Measurements from ENCODE around the gene TTC23.
A peak's percentile ranks its signal among the peaks of the same experiment; 100 is the strongest.

The TTC23 gene

DNA sequence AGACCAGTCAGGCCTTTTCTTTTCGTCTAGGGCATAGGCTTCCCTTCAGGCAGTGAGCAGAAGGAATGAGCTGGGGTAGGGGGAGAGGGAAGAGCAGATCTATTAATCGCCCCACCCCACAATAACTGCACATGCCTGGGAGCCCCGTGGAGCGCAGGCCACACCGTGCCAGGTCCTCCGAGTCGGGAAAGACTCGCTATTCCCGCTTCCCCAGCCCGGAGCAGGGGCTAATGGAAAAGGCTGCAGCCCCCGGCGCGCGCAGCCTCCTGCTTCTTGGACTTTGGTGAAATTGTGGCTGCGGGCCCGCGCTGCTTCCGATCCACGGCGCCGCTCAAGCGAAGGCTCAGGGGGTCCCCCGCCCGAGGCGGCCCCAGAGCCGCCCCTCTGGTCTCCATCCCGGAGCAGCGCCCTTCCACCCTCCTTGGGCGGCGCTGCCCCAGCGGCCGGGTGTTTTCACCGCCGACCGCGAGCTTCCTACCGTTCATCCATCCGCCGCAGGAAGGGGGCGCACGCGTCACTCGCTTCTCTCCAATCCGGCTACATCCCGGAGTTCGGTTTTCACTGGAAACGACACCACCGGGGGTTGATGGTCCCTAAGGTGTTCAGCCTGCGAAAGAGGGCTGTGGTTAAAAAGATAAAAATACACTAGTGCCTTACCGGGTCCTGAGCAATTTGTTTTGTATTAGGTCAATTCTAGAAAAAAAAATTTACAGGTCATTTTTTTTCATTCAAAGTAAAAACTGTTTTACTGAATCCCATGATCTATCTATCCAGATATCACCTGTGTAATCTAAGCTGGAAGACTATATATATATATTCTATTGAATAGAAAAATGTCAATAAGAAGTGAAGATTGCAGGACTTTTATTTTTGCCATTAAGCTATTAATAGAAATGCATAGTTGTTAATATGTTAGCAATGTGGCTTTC, 148.9 kb downstream of the TTC23 start:
- peak; percentile 83 to 85 for DNase-seq

- no peak for DNase-seq
Measured at GRCh38 chr15:99099661-99100060, 149.7 kb downstream of the TTC23 start.

DNA sequence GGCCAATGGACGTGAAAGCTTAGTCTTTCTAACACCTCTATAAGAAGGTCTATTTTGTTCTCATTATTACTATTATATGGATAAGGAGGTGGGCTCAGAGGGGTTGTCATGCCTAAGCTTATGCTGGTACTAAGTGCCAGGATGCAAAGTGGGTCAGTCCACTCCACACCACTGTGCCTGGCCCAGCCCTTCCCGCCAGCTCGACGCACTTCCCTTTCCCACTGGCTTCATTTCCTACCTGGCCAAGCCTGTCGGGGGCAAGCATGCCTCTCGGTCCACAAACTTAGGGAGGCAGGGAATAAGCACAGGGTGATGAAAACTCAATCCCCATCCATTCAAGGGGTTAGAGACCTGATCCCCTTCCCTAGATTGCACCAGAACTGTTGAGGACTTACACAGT, 150.4 kb downstream of the TTC23 start:
- no peak for DNase-seq

DNA sequence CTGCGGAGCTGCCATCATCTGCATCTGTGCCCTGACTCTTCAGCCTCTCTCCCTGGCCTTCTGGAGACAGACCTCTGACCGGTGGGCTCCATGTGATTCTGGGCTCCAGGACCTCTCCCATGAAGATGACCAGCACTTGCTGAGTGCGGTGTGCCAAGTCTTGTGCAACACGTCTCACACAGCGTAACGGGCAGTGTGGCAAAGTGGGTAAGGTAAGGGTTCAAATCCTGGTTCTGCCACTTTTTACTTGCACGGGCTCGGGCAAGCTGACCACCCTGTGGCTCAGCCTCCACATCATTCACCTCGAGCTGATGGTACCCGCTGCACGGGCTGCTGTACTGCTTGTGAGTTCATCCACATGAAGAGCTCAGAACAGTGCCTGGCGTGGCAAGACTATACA, 151.0 kb downstream of the TTC23 start:
- DNase-seq = no peak

DNA sequence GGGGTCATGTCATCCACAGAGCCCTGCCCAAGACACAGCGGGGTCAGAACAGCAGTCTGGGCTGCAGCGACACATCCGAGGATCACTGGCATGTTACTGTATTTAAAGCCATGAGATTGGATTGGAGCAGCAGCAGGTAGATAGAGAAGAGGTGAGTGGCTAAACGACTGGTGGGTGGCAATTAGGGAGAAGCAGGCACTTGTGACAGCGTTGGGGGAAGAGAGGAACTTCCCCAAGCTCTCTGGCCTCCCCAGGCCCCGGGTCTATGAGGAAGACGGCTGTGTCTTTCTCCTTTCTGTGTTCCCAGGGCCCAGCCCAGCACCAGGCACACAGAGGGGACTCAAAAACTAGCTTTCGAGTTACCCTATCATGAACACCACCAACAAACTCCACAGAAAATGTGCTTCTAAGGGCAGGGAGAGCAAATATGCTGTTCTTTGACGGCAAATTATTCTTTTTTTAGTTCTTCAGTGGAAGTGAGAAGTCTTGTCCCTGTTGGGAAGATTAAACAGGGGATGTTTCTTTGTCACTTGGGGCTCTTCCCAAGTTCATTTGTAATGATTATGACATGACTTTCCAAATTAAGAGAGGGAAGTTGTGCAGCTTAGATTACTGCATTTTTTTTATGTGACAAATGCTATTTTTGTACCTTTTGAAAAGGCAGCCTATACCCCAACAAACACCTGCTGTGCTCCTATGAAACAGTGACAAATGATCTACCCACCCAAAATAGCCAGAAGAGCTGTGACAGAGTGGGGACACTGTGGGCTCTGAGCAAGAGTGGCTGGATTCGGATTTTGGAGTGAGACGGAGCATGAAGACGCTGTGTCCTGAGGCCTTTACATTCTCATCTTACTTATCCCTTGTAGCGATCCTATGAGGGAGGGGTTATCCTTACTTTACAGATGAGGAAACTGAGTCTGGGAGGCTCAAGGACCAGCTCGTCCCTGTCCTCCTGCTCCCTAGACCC, 151.7 kb downstream of the TTC23 start:
- DNase-seq = no peak

GRCh38 chr15:99096894-99097426, 152.4 kb downstream of the TTC23 start:
- DNase-seq = no peak

GRCh38 chr15:99096173-99096893, 153.0 kb downstream of the TTC23 start:
- no peak for DNase-seq

DNA sequence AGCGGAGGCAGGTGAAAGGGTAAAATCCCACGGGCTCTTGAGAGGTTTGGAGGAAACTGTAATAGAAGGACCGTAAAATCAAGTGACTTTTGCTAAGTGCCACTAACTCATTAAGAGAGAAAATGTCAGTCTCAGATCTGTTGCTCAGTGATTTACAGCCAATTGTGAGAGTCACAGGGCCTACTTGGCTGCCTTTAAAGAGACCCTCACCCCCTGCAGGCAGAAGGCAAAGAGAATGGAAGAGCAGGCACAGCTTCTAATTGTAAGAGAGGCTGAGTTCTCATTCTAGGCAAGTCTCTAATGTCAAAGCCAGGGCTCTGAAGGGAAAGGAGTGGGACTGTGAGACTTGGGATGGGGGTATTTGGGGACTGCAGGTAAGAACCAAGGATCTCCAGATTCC, 153.8 kb downstream of the TTC23 start:
- no peak for DNase-seq

GRCh38 chr15:99092554-99093172, 156.7 kb downstream of the TTC23 start:
- DNase-seq = no peak

DNA sequence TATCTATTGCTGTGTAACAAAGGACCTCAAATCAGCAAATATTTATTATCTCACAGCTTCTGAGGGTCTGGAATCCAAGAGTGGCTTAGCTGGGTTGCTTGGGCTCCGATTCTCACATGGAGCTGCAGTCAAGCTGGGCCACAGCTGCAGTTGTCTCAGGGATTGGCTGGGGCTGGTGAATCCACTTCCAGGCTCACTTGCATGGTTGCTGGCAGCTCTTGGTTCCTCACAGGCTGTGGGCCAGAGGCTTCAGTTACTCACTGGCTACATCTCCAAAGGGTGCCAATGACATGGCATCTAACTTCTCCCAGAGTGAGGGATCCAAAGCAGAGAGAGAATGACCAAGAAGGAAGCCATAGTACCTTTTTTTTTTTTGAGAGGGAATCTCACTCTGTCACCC, 158.4 kb downstream of the TTC23 start:
- DNase-seq = no peak

- no peak for DNase-seq
Measured at GRCh38 chr15:99090011-99090699, 159.2 kb downstream of the TTC23 start.

DNA sequence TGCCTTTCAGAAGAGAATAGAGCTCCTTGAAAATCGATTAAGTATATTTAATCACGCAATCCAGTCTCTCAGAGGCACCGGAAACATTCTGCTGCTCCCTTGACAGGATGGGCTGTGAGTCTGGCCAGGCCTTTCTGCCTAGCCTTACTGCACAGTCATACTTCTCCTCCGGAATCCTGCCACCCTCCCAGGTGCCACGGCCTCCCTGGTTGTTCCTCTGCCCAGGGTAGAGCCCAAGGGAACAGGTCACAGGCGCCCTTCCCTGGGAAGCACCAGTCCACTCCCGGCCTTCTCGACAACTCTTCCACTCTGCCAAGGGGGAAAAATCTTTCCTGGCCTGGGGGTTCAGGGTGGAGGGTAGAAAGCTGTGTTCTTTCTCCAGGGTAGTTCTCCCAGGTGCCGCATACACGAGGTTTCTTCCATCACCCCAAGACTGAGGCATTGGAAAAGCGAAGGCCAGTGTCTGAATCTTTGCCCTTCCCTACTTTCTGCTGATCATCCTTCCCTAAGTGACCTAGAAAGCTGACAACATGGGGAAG, 161.9 kb downstream of the TTC23 start:
- DNase-seq = no peak

DNA sequence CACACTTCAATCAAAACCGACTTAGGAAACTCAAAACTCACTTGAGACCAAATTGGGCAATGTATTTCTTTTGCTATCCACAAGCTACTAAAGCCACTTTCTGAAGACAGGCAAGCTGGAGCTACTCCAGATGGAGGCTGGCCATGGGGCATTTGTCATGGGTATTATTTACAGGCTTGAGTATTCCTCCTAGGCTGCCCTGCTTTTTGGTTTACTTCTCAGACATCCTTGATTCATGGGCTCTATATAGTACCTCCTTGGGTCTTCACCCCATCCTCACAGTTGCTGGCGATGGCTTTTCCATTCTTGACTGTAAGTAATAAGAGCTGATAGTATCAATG, 163.1 kb downstream of the TTC23 start:
- no peak for DNase-seq
